Measurements from ENCODE around the gene PCBD2.
A peak's percentile ranks its signal among the peaks of the same experiment; 100 is the strongest.
"Not testable (repeated sequence)": the region's sequence is repeated elsewhere in the genome, so short reads cannot be mapped to it uniquely, and the experiment has no call there.

PCBD2 gene

DNA sequence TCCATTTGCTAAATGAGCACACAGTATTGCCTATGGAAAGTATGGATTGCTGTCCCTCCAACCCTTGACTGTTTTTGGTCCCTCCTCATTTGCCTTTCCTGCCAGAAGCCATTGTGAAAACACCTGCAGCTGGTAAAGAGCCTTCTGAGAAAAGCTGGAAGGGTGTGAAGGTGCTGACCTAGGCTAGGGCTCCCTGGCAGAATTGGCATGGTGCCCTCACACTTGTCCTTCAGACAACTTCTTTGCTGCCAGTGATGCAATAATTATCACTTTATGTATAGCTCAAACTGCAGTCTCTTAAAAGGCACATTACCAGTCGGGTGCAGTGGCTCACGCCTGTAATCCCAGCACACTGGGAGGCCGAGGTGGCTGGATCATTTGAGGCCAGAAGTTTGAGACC lies 26.5 kb upstream of the PCBD2 start:
- Histone ChIP-seq H3K9ac (ENCODE audit: insufficient read length) (no peak overlapping the region), H3K4me3 (no peak overlapping the region), H3K9me3 (ENCODE audit: low read depth, low read length) (no peaks in the 10 kb centered on the region), H3K27ac (no peak overlapping the region), H3K36me3 (ENCODE audit: insufficient read depth, low read length) (no peaks in the 10 kb centered on the region)
- TF ChIP-seq POLR2AphosphoS5 (IDR thresholded peaks at IDR 0.05; ENCODE audit: borderline replicate concordance, low read depth, low read length) (no peak), EZH2 (IDR thresholded peaks at IDR 0.05) (no peak), FOXP2 (optimal IDR thresholded peaks at IDR 0.05; ENCODE audit: control extremely low read depth, extremely low read length, insufficient read depth) (no peak)
- no peak for DNase-seq (ENCODE audit: low read depth, low spot score)

DNA sequence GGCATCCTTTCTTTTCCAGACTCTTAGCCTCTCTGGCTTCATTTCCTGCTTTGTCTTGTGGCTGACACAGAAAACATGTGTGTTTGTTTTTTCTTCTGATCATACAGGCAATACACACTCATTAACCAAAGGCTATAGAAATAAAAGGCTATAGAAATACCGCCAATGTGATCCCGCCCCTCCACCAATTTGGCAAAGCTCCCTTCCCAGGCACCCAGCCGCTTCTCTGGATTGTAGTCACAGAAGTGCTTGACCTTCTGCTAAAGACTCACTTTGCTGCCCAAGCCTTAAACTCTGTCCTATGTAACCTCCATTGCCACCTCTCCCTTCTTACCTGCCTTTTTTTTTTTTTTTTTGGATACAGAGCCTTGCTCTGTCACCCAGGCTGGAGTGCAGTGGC lies 25.5 kb upstream of the PCBD2 start:
- H3K9ac ChIP-seq (ENCODE audit: insufficient read length): no peak overlapping the region
- H3K4me3 ChIP-seq: no peak overlapping the region
- H3K36me3 ChIP-seq (ENCODE audit: insufficient read depth, low read length): no peaks in the 10 kb centered on the region
- H3K27ac ChIP-seq: no peak overlapping the region
- DNase-seq (ENCODE audit: low read depth, low spot score): no peak
- H3K9me3 ChIP-seq (ENCODE audit: low read depth, low read length): no peaks in the 10 kb centered on the region
- TF ChIP-seq POLR2AphosphoS5 (IDR thresholded peaks at IDR 0.05; ENCODE audit: borderline replicate concordance, low read depth, low read length): no peak
- no peak for TF ChIP-seq EZH2 (IDR thresholded peaks at IDR 0.05)
- TF ChIP-seq FOXP2 (optimal IDR thresholded peaks at IDR 0.05; ENCODE audit: control extremely low read depth, extremely low read length, insufficient read depth): no peak

DNA sequence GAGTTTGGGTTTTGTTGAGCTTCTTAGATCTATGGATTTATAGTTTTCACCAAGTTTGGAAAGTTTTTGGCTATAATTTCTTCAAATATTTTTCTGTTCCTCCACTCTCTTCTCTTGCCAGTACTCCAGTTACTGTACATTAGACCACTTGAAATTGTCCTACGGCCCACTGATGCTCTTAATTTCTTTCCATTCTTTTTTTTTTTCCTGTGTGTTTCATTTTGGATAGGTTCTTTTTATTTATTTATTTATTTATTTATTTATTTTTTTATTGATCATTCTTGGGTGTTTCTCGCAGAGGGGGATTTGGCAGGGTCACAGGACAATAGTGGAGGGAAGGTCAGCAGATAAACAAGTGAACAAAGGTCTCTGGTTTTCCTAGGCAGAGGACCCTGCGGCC lies 24.0 kb upstream of the PCBD2 start:
- DNase-seq (ENCODE audit: low read depth, low spot score); H3K36me3 ChIP-seq (ENCODE audit: insufficient read depth, low read length); H3K27ac ChIP-seq; H3K9ac ChIP-seq (ENCODE audit: insufficient read length); H3K9me3 ChIP-seq (ENCODE audit: low read depth, low read length); H3K4me3 ChIP-seq: not testable (repeated sequence)

DNA sequence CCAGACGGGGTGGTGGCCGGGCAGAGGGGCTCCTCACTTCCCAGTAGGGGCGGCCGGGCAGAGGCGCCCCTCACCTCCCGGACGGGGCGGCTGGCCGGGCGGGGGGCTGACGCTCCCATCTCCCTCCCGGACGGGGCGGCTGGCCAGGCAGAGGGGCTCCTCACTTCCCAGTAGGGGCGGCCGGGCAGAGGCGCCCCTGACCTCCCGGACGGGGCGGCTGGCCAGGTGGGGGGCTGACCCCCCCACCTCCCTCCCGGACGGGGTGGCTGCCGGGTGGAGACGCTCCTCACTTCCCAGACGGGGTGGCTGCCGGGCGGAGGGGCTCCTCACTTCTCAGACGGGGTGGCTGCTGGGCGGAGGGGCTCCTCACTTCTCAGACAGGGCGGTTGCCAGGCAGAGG lies 23.2 kb upstream of the PCBD2 start:
- H3K4me3 ChIP-seq; H3K9me3 ChIP-seq (ENCODE audit: low read depth, low read length); H3K36me3 ChIP-seq (ENCODE audit: insufficient read depth, low read length); DNase-seq (ENCODE audit: low read depth, low spot score); H3K9ac ChIP-seq (ENCODE audit: insufficient read length); H3K27ac ChIP-seq: not testable (repeated sequence)

DNA sequence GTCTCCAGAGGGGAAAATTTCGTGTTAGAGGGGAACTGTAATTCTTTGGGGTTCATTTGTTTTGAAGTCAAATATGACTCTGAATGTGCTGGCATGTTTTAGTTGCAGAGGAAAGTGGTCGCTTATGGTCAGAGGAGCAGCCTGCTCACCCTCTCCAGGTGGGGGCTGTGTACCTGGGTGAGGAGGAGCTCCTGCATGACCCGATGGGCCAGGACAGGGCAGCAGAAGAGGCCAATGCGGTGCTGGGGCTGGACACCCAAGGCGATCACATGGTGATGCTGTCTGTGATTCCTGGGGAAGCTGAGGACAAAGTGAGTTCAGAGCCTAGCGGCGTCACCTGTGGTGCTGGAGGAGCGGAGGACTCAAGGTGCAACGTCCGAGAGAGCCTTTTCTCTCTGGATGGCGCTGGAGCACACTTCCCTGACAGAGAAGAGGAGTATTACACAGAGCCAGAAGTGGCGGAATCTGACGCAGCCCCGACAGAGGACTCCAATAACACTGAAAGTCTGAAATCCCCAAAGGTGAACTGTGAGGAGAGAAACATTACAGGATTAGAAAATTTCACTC lies 17.3 kb upstream of the PCBD2 start:
- no peak for TF ChIP-seq POLR2AphosphoS5 (IDR thresholded peaks at IDR 0.05; ENCODE audit: borderline replicate concordance, low read depth, low read length)
- no peak for TF ChIP-seq FOXP2 (optimal IDR thresholded peaks at IDR 0.05; ENCODE audit: control extremely low read depth, extremely low read length, insufficient read depth)
- TF ChIP-seq EZH2 (IDR thresholded peaks at IDR 0.05): no peak
- no peak for DNase-seq (ENCODE audit: low read depth, low spot score)
- Histone ChIP-seq H3K4me3 (no peak overlapping the region), H3K36me3 (ENCODE audit: insufficient read depth, low read length) (peaks cover 7% of the 10 kb centered on the region; the same call in 1 of the 2 replicates), H3K9ac (ENCODE audit: insufficient read length) (no peak overlapping the region), H3K27ac (no peak overlapping the region), H3K9me3 (ENCODE audit: low read depth, low read length) (no peaks in the 10 kb centered on the region)

DNA sequence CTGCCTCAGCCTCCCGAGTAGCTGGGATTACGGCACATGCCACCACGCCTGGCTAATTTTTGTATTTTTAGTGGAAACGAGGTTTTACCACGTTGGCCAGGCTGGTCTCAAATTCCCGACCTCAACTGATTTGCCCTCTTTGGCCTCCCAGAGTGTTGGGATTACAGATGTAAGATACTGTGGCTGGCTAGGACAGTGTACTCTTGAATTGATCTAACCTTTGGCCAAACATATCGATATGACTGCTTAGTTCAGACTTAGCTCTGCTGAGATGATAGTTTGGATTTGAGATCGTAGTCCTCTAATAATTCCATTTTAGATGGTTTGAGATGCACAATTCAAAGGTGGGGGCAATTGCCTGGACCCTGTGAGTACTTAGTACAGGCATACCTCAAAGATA lies 15.6 kb upstream of the PCBD2 start:
- no peak overlapping the region for H3K9ac ChIP-seq (ENCODE audit: insufficient read length)
- no peak for TF ChIP-seq POLR2AphosphoS5 (IDR thresholded peaks at IDR 0.05; ENCODE audit: borderline replicate concordance, low read depth, low read length)
- TF ChIP-seq FOXP2 (optimal IDR thresholded peaks at IDR 0.05; ENCODE audit: control extremely low read depth, extremely low read length, insufficient read depth): no peak
- no peak for TF ChIP-seq EZH2 (IDR thresholded peaks at IDR 0.05)
- no peak overlapping the region for H3K27ac ChIP-seq
- no peaks in the 10 kb centered on the region for H3K9me3 ChIP-seq (ENCODE audit: low read depth, low read length)
- no peak for DNase-seq (ENCODE audit: low read depth, low spot score)
- peaks cover 7% of the 10 kb centered on the region for H3K36me3 ChIP-seq (ENCODE audit: insufficient read depth, low read length)
- H3K4me3 ChIP-seq: no peak overlapping the region

DNA sequence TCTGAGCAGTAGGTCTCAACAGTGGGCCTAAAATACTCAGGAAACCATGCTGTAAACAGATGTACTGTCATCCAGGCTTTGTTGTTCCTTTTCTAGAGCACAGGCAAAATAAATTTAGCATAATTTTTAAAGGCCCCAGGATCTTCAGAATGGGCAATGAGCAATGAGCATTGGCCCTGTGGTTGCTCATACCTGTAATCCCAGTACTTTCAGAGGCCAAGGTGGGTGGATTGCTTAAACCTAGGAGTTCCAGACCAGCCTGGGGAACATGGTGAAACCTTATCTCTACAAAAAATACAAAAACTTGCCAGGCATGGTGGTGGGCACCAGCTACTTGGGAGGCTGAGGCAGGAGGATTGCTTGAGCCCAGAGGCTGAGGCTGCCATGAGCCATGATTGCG lies 13.5 kb upstream of the PCBD2 start:
- Histone ChIP-seq H3K36me3 (ENCODE audit: insufficient read depth, low read length) (peaks cover 7% of the 10 kb centered on the region), H3K27ac (no peak overlapping the region), H3K9me3 (ENCODE audit: low read depth, low read length) (no peaks in the 10 kb centered on the region), H3K4me3 (no peak overlapping the region), H3K9ac (ENCODE audit: insufficient read length) (no peak overlapping the region)
- TF ChIP-seq EZH2 (IDR thresholded peaks at IDR 0.05) (no peak), POLR2AphosphoS5 (IDR thresholded peaks at IDR 0.05; ENCODE audit: borderline replicate concordance, low read depth, low read length) (no peak), FOXP2 (optimal IDR thresholded peaks at IDR 0.05; ENCODE audit: control extremely low read depth, extremely low read length, insufficient read depth) (no peak)
- no peak for DNase-seq (ENCODE audit: low read depth, low spot score)

DNA sequence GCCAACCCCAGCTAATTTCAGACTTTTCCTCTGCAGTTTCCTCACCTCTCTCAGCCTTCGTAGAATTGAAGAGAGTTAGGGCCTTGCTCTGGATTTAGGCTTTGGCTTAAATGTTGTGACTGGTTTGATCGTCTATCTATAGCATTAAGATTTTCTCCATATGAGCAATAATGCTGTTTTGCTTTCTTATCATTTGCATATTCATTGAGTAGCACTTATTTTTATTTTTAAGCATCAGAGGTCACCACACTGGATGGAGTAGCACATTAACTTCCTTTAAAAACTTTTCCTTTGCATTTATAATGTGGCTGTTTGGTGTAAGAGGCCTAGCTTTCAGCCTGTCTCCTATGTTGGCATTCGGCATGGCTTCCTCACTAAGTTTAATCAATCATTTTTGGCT lies 12.6 kb upstream of the PCBD2 start:
- H3K9me3 ChIP-seq (ENCODE audit: low read depth, low read length): no peaks in the 10 kb centered on the region
- 0 out of 2 replicates have a peak overlapping the region, but pooled peaks have one; percentile 47 for H3K4me3 ChIP-seq
- no peak overlapping the region for H3K9ac ChIP-seq (ENCODE audit: insufficient read length)
- peaks cover 7% of the 10 kb centered on the region for H3K36me3 ChIP-seq (ENCODE audit: insufficient read depth, low read length)
- no peak for DNase-seq (ENCODE audit: low read depth, low spot score)
- TF ChIP-seq FOXP2 (optimal IDR thresholded peaks at IDR 0.05; ENCODE audit: control extremely low read depth, extremely low read length, insufficient read depth) (no peak), POLR2AphosphoS5 (IDR thresholded peaks at IDR 0.05; ENCODE audit: borderline replicate concordance, low read depth, low read length) (no peak), EZH2 (IDR thresholded peaks at IDR 0.05) (no peak)
- peak overlapping the region; percentile 82 for H3K27ac ChIP-seq

DNA sequence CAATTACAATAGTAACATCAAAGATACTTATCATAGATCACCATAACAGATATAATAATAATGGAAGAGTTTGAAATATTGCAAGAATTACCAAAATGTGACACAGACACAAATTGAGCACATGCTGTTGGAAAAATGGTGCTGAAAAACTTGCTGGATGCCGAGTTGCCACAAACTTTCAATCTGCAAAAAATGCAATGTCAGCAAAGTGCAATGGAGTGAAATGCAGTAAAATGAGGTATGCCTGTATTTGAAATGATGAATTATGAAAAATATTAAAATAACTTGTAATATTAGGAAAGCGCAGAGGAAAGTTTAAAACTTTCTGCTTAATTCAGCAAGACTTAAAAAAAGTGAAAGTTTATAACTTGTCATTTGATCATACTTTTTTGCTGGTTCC lies 12.0 kb upstream of the PCBD2 start:
- DNase-seq (ENCODE audit: low read depth, low spot score): no peak
- peak overlapping the region; percentile 47 for H3K4me3 ChIP-seq
- no peaks in the 10 kb centered on the region for H3K9me3 ChIP-seq (ENCODE audit: low read depth, low read length)
- TF ChIP-seq POLR2AphosphoS5 (IDR thresholded peaks at IDR 0.05; ENCODE audit: borderline replicate concordance, low read depth, low read length) (no peak), EZH2 (IDR thresholded peaks at IDR 0.05) (no peak), FOXP2 (optimal IDR thresholded peaks at IDR 0.05; ENCODE audit: control extremely low read depth, extremely low read length, insufficient read depth) (no peak)
- H3K27ac ChIP-seq: peak overlapping the region; percentile 82
- peaks cover 7% of the 10 kb centered on the region for H3K36me3 ChIP-seq (ENCODE audit: insufficient read depth, low read length)
- H3K9ac ChIP-seq (ENCODE audit: insufficient read length): peak overlapping the region; percentile 8

Measured in SK-N-MC (cell line).